DMS 273 (cell line): ENCODE data around the gene ITPA.
A peak's percentile ranks its signal among the peaks of the same experiment; 100 is the strongest.

ENCODE experiments used
- DNase-seq: peaks from one replicate; lab custom pipeline; 2025; ENCODE audit not compliant: unreplicated experiment; lab: John Stamatoyannopoulos, UW

The ITPA gene

GRCh38 chr20:3243718-3244358, 34.5 kb downstream of the ITPA start:
- no peak for DNase-seq

- DNase-seq, result no peak
These were observed 35.3 kb downstream of the ITPA start for GRCh38 chr20:3244613-3245012.

- DNase-seq, result no peak
These were observed 35.9 kb downstream of the ITPA start for GRCh38 chr20:3245156-3245555.

GRCh38 chr20:3245711-3246110, 36.4 kb downstream of the ITPA start:
- DNase-seq, result no peak

- no peak for DNase-seq
These were observed 37.4 kb downstream of the ITPA start for GRCh38 chr20:3246682-3247081.

GRCh38 chr20:3247638-3248037, 38.3 kb downstream of the ITPA start:
- DNase-seq, result no peak

- no peak for DNase-seq
These were observed 39.1 kb downstream of the ITPA start for GRCh38 chr20:3248167-3248992.

- DNase-seq, result no peak
These were observed 39.7 kb downstream of the ITPA start for GRCh38 chr20:3248993-3249347.

GRCh38 chr20:3250091-3250504, 40.8 kb downstream of the ITPA start:
- peak; percentile 61 for DNase-seq

GRCh38 chr20:3251806-3252205, 42.5 kb downstream of the ITPA start:
- DNase-seq, result no peak

GRCh38 chr20:3255728-3256127, 46.4 kb downstream of the ITPA start:
- no peak for DNase-seq

GRCh38 chr20:3258429-3258828, 49.1 kb downstream of the ITPA start:
- no peak for DNase-seq

- no peak for DNase-seq
These were observed 53.3 kb downstream of the ITPA start for GRCh38 chr20:3262566-3262965.

- DNase-seq, result no peak
These were observed 60.8 kb downstream of the ITPA start for GRCh38 chr20:3270051-3270450.

GRCh38 chr20:3273371-3273770, 64.1 kb downstream of the ITPA start:
- DNase-seq, result no peak
